ENCODE results near the gene STPG3. TPM values are rescaled to one million over a fixed set of nuclear protein-coding genes. Genes with fewer than 3 reads are reported as not detected.

STPG3 gene
- total and polyA plus RNA-seq, 2 experiments from 2014 or later = not detected

GRCh38 chr9:137294091-137294680, 43.1 kb downstream of the STPG3 start:
- no peak overlapping the region for H3K27ac ChIP-seq (ENCODE audit: low read depth)
- no peak overlapping the region for H3K4me2 ChIP-seq
- no peak overlapping the region for H2AFZ ChIP-seq
- TF ChIP-seq EZH2phosphoT487 (IDR thresholded peaks at IDR 0.05; ENCODE audit: unreplicated experiment) (no peak), ZNF114 (CRISPR knock-in tag; IDR thresholded peaks at IDR 0.05) (peak; percentile 73; the same call in 1 of the 2 replicates), ZNF462 (CRISPR knock-in tag; IDR thresholded peaks at IDR 0.05) (no peak), REST (IDR thresholded peaks at IDR 0.05; ENCODE audit: unreplicated experiment) (peak; percentile 5), STAT1 (IDR thresholded peaks at IDR 0.05; ENCODE audit: unreplicated experiment) (no peak), NANOG (IDR thresholded peaks at IDR 0.05; ENCODE audit: borderline replicate concordance) (no peak), ETS1 (IDR thresholded peaks at IDR 0.05) (peak; percentile 48; the same call in 1 of the 2 replicates), CTCF (conservative IDR thresholded peaks at IDR 0.05; ENCODE audit: low read depth in 2 of 2) (no peak), POLR2AphosphoS5 (IDR thresholded peaks at IDR 0.05; ENCODE audit: low read depth) (no peak), ZNF331 (CRISPR knock-in tag; IDR thresholded peaks at IDR 0.05; ENCODE audit: low read depth) (no peak), JUNB (IDR thresholded peaks at IDR 0.05; ENCODE audit: unreplicated experiment) (no peak), CREB1 (CRISPR knock-in tag; IDR thresholded peaks at IDR 0.05; ENCODE audit: low read depth) (peak; percentile 43; the same call in 1 of the 2 replicates), EZH2 (IDR thresholded peaks at IDR 0.05; ENCODE audit: low read depth, unreplicated experiment) (no peak)
- Mint-ChIP-seq H3K27ac (no peak overlapping the region), H3K27me3 (ENCODE audit: insufficient read depth, low read depth, poor library complexity) (peaks cover 22% of the 10 kb centered on the region), H3K4me3 (peak overlapping the region; percentile 60), H3K9me3 (peaks cover 9% of the 10 kb centered on the region), H3K4me1 (peaks cover 31% of the 10 kb centered on the region), H3K36me3 (ENCODE audit: low read depth) (no peaks in the 10 kb centered on the region; the same call in 2 of the 3 replicates)
- DNase-seq (ENCODE audit: low spot score) = peak; percentile 81
- H3K79me2 ChIP-seq (replicated peaks; ENCODE audit: insufficient read depth) = no peaks in the 10 kb centered on the region
- no peaks in the 10 kb centered on the region for H3K9me2 ChIP-seq (ENCODE audit: insufficient read depth)
- H3K4me1 ChIP-seq (ENCODE audit: insufficient read depth) = peaks cover 24% of the 10 kb centered on the region
- no peaks in the 10 kb centered on the region for H3K36me3 ChIP-seq (ENCODE audit: insufficient read depth)
- peaks cover 8% of the 10 kb centered on the region for H4K20me1 ChIP-seq (replicated peaks; ENCODE audit: insufficient read depth)
- 0 out of 2 replicates have a peak overlapping the region, but pooled peaks have one; percentile 55 for H3K4me3 ChIP-seq
- ATAC-seq = peak; percentile 24
- peaks cover 29% of the 10 kb centered on the region for H3K27me3 ChIP-seq (ENCODE audit: insufficient read depth)
- peaks cover 25% of the 10 kb centered on the region for H3F3A ChIP-seq (replicated peaks; ENCODE audit: low read depth)

All from GM23338 (cell line).